HepG2 (cell line): ENCODE data around the gene S100Z. TPM values are rescaled to one million over a fixed set of nuclear protein-coding genes. Genes with fewer than 3 reads are reported as not detected.

ENCODE experiments used
- AGO2 ChIP-seq: fragments of 200-400 bp; formaldehyde crosslinking; optimal IDR thresholded peaks from 2 replicates; pipeline ENCODE3; 2017; ENCODE audit warnings: mild to moderate bottlenecking, low read depth, low read length, moderate library complexity
- ASH2L ChIP-seq: fragments of 300-600, 200-600 bp; sonication (generic); IDR thresholded peaks from 2 replicates; pipeline ENCODE4 v1.7.0; 2017; ENCODE audit warnings: low read depth, mild to moderate bottlenecking, moderate library complexity, mixed read lengths, low read length; ENCODE audit not compliant: insufficient read length
- FOXA3 ChIP-seq: IDR thresholded peaks from 2 replicates; pipeline ENCODE4 v1.6.1; 2016; ENCODE audit warnings: missing genetic modification reagents, missing compliant biosample characterization
- HDAC1 ChIP-seq: sonication (generic); formaldehyde crosslinking; IDR thresholded peaks from 2 replicates; pipeline ENCODE4 v1.5.1; 2020; ENCODE audit warnings: mild to moderate bottlenecking, missing genetic modification reagents
- IRX3 ChIP-seq: sonication (generic); formaldehyde crosslinking; IDR thresholded peaks from 2 replicates; pipeline ENCODE4 v1.8.1; 2023; ENCODE audit warnings: mild to moderate bottlenecking, low read depth, missing genetic modification reagents, borderline replicate concordance
- KAT8 ChIP-seq: IDR thresholded peaks from 2 replicates; pipeline ENCODE4 v1.6.1; 2016; ENCODE audit warnings: missing genetic modification reagents, missing compliant biosample characterization
- KDM4B ChIP-seq: sonication (generic); formaldehyde crosslinking; IDR thresholded peaks from 2 replicates; pipeline ENCODE4 v1.4.0; 2020; ENCODE audit warnings: missing genetic modification reagents
- KLF13 ChIP-seq: sonication (generic); formaldehyde crosslinking; IDR thresholded peaks from 2 replicates; pipeline ENCODE4 v1.4.0; 2020; ENCODE audit warnings: mild to moderate bottlenecking, missing genetic modification reagents
- KMT2B ChIP-seq: IDR thresholded peaks from 2 replicates; pipeline ENCODE4 v1.6.1; 2016; ENCODE audit warnings: missing genetic modification reagents, missing compliant biosample characterization
- MYNN ChIP-seq: sonication (generic); formaldehyde crosslinking; IDR thresholded peaks from 2 replicates; pipeline ENCODE4 v1.4.0; 2020; ENCODE audit warnings: mild to moderate bottlenecking, low read depth, missing genetic modification reagents
- NR2F1 ChIP-seq, 2 experiments: fragments of 450-650 bp in 1 of 2; formaldehyde crosslinking in 1 of 2; IDR thresholded peaks; 2 replicates each; pipeline versions ENCODE4 v1.5.0 to v1.6.1; 2016 to 2020; ENCODE audit warnings: mild to moderate bottlenecking in 1 of 2, missing compliant biosample characterization in 1 of 2, missing genetic modification reagents in 1 of 2, moderate library complexity in 1 of 2
- NR2F6 ChIP-seq, 2 experiments: IDR thresholded peaks; 2 replicates each; pipeline ENCODE4 v1.6.1; 2016; ENCODE audit warnings: antibody characterized with exemption in 1 of 2, mild to moderate bottlenecking in 1 of 2
- POLR2G ChIP-seq: fragments of 200-400 bp; formaldehyde crosslinking; IDR thresholded peaks from 2 replicates; pipeline ENCODE4 v1.6.1; 2018; ENCODE audit warnings: mild to moderate bottlenecking, low read depth, low read length, moderate library complexity
- PRDM15 ChIP-seq: sonication (generic); formaldehyde crosslinking; IDR thresholded peaks from 2 replicates; pipeline ENCODE4 v1.4.0; 2020; ENCODE audit warnings: missing genetic modification reagents
- RAD51 ChIP-seq: fragments of 450-650 bp; IDR thresholded peaks from 2 replicates; pipeline ENCODE4 v1.6.1; 2016; ENCODE audit warnings: borderline replicate concordance
- RBFOX2 ChIP-seq: fragments of 200-400 bp; formaldehyde crosslinking; IDR thresholded peaks from 2 replicates; pipeline ENCODE4 v1.6.1; 2017; ENCODE audit warnings: low read depth, mild to moderate bottlenecking, low read length
- REL ChIP-seq: sonication (generic); formaldehyde crosslinking; conservative IDR thresholded peaks from 2 replicates; pipeline ENCODE4 v1.8.0; 2022; ENCODE audit warnings: mild to moderate bottlenecking, missing genetic modification reagents, moderate library complexity
- SKIL ChIP-seq: sonication (generic); formaldehyde crosslinking; IDR thresholded peaks from 2 replicates; pipeline ENCODE4 v1.8.0; 2022; ENCODE audit warnings: missing genetic modification reagents, mild to moderate bottlenecking, moderate library complexity, borderline replicate concordance
- TBX2 ChIP-seq: sonication (generic); formaldehyde crosslinking; IDR thresholded peaks from 2 replicates; pipeline ENCODE4 v1.5.0; 2020; ENCODE audit warnings: missing genetic modification reagents, mild to moderate bottlenecking, borderline replicate concordance
- ZNF326 ChIP-seq: sonication (generic); formaldehyde crosslinking; IDR thresholded peaks from 2 replicates; pipeline ENCODE4 v1.4.0; 2020; ENCODE audit warnings: missing genetic modification reagents, borderline replicate concordance
- ZNF558 ChIP-seq: sonication (generic); formaldehyde crosslinking; IDR thresholded peaks from 2 replicates; pipeline ENCODE4 v1.9.0; 2022; ENCODE audit warnings: mild to moderate bottlenecking, missing genetic modification reagents, borderline replicate concordance
- ZNF576 ChIP-seq: sonication (generic); formaldehyde crosslinking; IDR thresholded peaks from 2 replicates; pipeline ENCODE4 v1.4.0; 2020; ENCODE audit warnings: mild to moderate bottlenecking, missing genetic modification reagents
- ZNF598 ChIP-seq: sonication (generic); formaldehyde crosslinking; IDR thresholded peaks from 2 replicates; pipeline ENCODE4 v1.5.1; 2020; ENCODE audit warnings: mild to moderate bottlenecking, missing genetic modification reagents, borderline replicate concordance
- polyA plus RNA-seq, 8 experiments: library from polyadenylated mRNA; depleted of rRNA in 3 of 8; stranded (reverse) in 7 of 8; unstranded in 1 of 8; fragments of >200 nt; fragmentation: Illumina TruSeq in 4 of 8; extraction: Trizol in 4 of 8; gene quantifications; 2 replicates each; pipeline versions ENCODE4 v1.2.1 to v1.2.3, GENCODE V29; 2011 to 2016; ENCODE audit warnings: low read depth in 4 of 8, missing spikeins in 1 of 8, mixed read lengths in 1 of 8; ENCODE audit not compliant: insufficient read depth in 1 of 8
- total RNA-seq, 5 experiments: library from RNA; depleted of rRNA; stranded (reverse); fragments of >200 nt; fragmentation: Illumina TruSeq; extraction: Trizol; gene quantifications; 2 replicates each; pipeline ENCODE4 v1.2.3, GENCODE V29; 2016; ENCODE audit warnings: low read depth in 1 of 5

Gene S100Z
- total and polyA plus RNA-seq, 2 of the 13 experiments (the other 11 are each of a cell fraction or from before 2014, with no cell fraction given): 0.22 TPM; not detected in 1

- peak; percentile 63 for TF ChIP-seq ASH2L
- TF ChIP-seq NR2F6 (IDR thresholded peaks at IDR 0.05): no peak
- TF ChIP-seq NR2F6 (CRISPR knock-in tag; IDR thresholded peaks at IDR 0.05): 0 out of 2 replicates have a peak, but pooled peaks have one; percentile 5
- no peak for TF ChIP-seq RAD51
- TF ChIP-seq ZNF598 (CRISPR knock-in tag): peak; percentile 82; the same call in 1 of the 2 replicates
- TF ChIP-seq KLF13 (CRISPR knock-in tag): no peak
- TF ChIP-seq AGO2: peak; percentile 18
- TF ChIP-seq NR2F1 (CRISPR knock-in tag; IDR thresholded peaks at IDR 0.05): no peak
- TF ChIP-seq POLR2G: peak; percentile 69
- 0 out of 2 replicates have a peak, but pooled peaks have one; percentile 44 for TF ChIP-seq REL (CRISPR knock-in tag)
- peak; percentile 8; the same call in 1 of the 2 replicates for TF ChIP-seq FOXA3 (CRISPR knock-in tag)
- no peak for TF ChIP-seq ZNF558 (CRISPR knock-in tag)
- TF ChIP-seq PRDM15: peak; percentile 40; the same call in 1 of the 2 replicates
- peak; percentile 25; the same call in 1 of the 2 replicates for TF ChIP-seq HDAC1 (CRISPR knock-in tag)
- TF ChIP-seq IRX3 (CRISPR knock-in tag): 0 out of 2 replicates have a peak, but pooled peaks have one; percentile 41
- no peak for TF ChIP-seq ZNF326 (CRISPR knock-in tag)
- TF ChIP-seq RBFOX2: peak; percentile 80
- TF ChIP-seq MYNN (CRISPR knock-in tag): no peak
- TF ChIP-seq KDM4B (CRISPR knock-in tag): no peak
- TF ChIP-seq ZNF576 (CRISPR knock-in tag): no peak
- peak; percentile 47; the same call in 1 of the 2 replicates for TF ChIP-seq KAT8
- no peak; the same call in 1 of the 2 replicates for TF ChIP-seq TBX2
- TF ChIP-seq SKIL: peak; percentile 42; the same call in 1 of the 2 replicates
- peak; percentile 71; the same call in 1 of the 2 replicates for TF ChIP-seq KMT2B (CRISPR knock-in tag)
Observed at GRCh38 chr5:76818844-76819831, 30.7 kb upstream of the S100Z start, which contains the start of gene F2RL1 (continued).
